ENCODE measurements around the gene ZBTB16. TPM values are rescaled to one million over a fixed set of nuclear protein-coding genes. Genes with fewer than 3 reads are reported as not detected.

ZBTB16 gene
- total RNA-seq, 1 donor from 2014 or later, result 21.9 TPM

DNA sequence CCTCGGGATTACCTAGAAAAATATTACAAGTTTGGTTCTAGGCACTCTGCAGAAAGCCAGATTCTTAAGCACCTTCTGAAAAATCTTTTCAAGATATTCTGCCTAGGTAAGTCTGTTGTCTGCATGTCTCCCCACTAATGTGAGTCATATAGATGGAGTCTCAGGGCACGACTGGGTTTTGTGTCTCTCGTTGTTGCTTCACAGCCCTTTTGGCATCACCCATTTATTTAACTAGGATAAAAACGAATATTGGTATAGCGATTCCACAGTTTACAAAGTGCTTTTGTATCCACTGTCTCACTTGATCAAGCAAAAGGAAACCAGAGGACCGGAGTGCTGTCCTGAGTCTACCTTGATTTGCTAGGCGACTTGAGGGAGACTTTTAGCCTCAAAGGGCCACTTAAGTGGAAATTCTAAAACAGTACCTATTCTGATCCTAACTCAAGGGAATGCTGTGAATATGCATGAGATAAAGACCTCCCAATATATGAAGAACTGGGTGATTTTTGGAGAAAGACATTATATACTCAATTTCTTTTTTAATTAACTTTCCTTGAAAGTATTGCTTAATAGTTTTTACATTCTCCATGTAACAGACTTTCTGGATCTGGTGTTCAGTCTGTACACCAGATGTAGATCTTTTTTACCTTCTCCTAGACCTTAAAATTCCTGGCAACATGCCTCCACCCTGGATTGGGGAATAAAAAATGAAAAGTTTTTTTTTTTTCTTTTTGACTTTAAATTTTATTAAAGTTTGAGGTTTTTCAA lies 237.3 kb downstream of the ZBTB16 start:
- TF ChIP-seq CTCF (IDR thresholded peaks at IDR 0.05), result no peak
- H3K4me3 Mint-ChIP-seq (ENCODE audit: unreplicated experiment), result peak overlapping the region; percentile 84
- H3K36me3 Mint-ChIP-seq (ENCODE audit: low read depth), result peaks cover 31% of the 10 kb centered on the region
- H3K27ac Mint-ChIP-seq (ENCODE audit: unreplicated experiment), result peak overlapping the region; percentile 100
- peaks cover 38% of the 10 kb centered on the region for H3K9me3 Mint-ChIP-seq (ENCODE audit: low read depth)
- peaks cover 83% of the 10 kb centered on the region for H3K4me1 Mint-ChIP-seq (ENCODE audit: low read depth)
- no peaks in the 10 kb centered on the region for H3K27me3 Mint-ChIP-seq (ENCODE audit: low read depth)
- DNase-seq (ENCODE audit: low spot score), result no peak

- no peak for TF ChIP-seq CTCF (IDR thresholded peaks at IDR 0.05)
- peak overlapping the region; percentile 100 for H3K27ac Mint-ChIP-seq (ENCODE audit: unreplicated experiment)
- no peaks in the 10 kb centered on the region for H3K27me3 Mint-ChIP-seq (ENCODE audit: low read depth)
- H3K36me3 Mint-ChIP-seq (ENCODE audit: low read depth), result peaks cover 38% of the 10 kb centered on the region
- no peak for DNase-seq (ENCODE audit: low spot score)
- H3K4me3 Mint-ChIP-seq (ENCODE audit: unreplicated experiment), result peak overlapping the region; percentile 84
- H3K4me1 Mint-ChIP-seq (ENCODE audit: low read depth), result peaks cover 80% of the 10 kb centered on the region
- peaks cover 43% of the 10 kb centered on the region for H3K9me3 Mint-ChIP-seq (ENCODE audit: low read depth)
Observed at GRCh38 chr11:114297806-114298709, 238.5 kb downstream of the ZBTB16 start.

GRCh38 chr11:114298710-114299109 lies 239.2 kb downstream of the ZBTB16 start:
- TF ChIP-seq CTCF (IDR thresholded peaks at IDR 0.05), result no peak
- Mint-ChIP-seq H3K27me3 (ENCODE audit: low read depth) (no peaks in the 10 kb centered on the region), H3K36me3 (ENCODE audit: low read depth) (peaks cover 39% of the 10 kb centered on the region), H3K4me3 (ENCODE audit: unreplicated experiment) (peak overlapping the region; percentile 84), H3K9me3 (ENCODE audit: low read depth) (peaks cover 41% of the 10 kb centered on the region), H3K4me1 (ENCODE audit: low read depth) (peaks cover 79% of the 10 kb centered on the region), H3K27ac (ENCODE audit: unreplicated experiment) (peak overlapping the region; percentile 51)
- DNase-seq (ENCODE audit: low spot score), result no peak

Other genes with a start within 250 kb of the ZBTB16 start
- 27.0 to 34.1 TPM (median 33.3 TPM) in 3 replicates for gene USP28, start 184.1 kb upstream of the ZBTB16 start, total RNA-seq
- gene HTR3B, start 154.9 kb upstream of the ZBTB16 start, total RNA-seq, result not detected in 3 replicates
- not detected in 3 replicates for gene HTR3A, start 84.6 kb upstream of the ZBTB16 start, total RNA-seq
- gene NNMT, start 236.7 kb downstream of the ZBTB16 start, total RNA-seq, result 354 to 375 TPM (median 370 TPM) in 3 replicates